ES-I3 (cell line): Measurements from ENCODE around the gene ADGRE2.
A peak's percentile ranks its signal among the peaks of the same experiment; 100 is the strongest.
"Not testable (repeated sequence)": the region's sequence is repeated elsewhere in the genome, so short reads cannot be mapped to it uniquely, and the experiment has no call there.

Experiments
- H3K36me3 ChIP-seq: 2 replicates; pipeline ENCODE4 v1.6.1; 2013; ENCODE audit warnings: mild to moderate bottlenecking, low read length, control low read depth, moderate library complexity; ENCODE audit not compliant: insufficient read depth
- H3K4me1 ChIP-seq: 2 replicates; pipeline ENCODE4 v1.6.1; 2013; ENCODE audit warnings: mild to moderate bottlenecking, control low read depth, low read length; ENCODE audit not compliant: insufficient read depth
- H3K9ac ChIP-seq: 2 replicates; pipeline ENCODE4 v1.6.1; 2013; ENCODE audit warnings: low read depth, mild to moderate bottlenecking, low read length, moderate library complexity
- H3K9me3 ChIP-seq: 2 replicates; pipeline ENCODE4 v1.6.1; 2013; ENCODE audit warnings: mild to moderate bottlenecking, low read length, moderate library complexity; ENCODE audit not compliant: control insufficient read depth, insufficient read depth

The ADGRE2 gene

DNA sequence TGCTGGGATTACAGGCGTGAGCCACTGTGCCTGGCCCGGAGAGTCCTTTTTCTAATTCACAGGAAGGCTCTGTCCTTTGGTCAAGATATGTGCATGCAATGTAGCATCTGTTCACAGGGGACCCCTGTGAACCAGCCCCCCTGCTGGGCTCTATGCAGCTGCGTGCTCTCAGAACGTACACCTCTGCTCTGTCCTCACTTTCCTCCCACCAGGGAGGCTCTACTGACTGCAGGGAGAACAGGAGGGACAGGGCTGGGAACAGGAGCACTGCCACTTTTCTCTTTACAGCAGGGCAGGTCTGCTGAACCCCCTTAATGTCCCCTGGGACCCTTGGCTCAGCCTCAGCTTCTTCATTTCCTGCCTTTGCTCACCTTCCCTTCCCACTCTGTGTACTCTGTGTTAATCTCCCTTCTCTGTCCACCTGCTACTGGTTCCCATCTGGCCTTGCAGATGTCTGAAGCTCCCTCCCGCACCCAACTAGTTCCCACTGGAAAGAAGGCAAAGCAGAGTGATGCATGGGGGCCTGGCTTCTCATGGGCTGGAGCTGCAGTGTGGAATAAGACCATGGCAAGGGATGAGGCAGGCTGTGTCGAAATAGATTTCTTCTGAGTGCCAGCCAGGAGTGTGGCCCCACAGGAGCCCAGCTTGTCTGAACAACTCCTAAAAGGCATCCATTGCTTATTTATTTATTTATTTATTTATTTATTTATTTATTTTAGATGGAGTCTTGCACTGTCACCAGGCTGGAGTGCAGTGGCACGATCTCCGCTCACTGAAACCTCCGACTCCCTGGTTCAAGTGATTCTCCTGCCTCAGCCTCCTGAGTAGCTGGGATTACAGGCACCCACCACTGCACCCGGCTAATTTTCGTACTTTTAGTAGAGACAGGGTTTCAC is 7.2 kb downstream of the ADGRE2 start:
- Histone ChIP-seq H3K9me3 (no peaks in the 10 kb centered on the region), H3K36me3 (no peaks in the 10 kb centered on the region; the same call in 1 of the 2 replicates), H3K4me1 (no peaks in the 10 kb centered on the region), H3K9ac (no peak overlapping the region)

DNA sequence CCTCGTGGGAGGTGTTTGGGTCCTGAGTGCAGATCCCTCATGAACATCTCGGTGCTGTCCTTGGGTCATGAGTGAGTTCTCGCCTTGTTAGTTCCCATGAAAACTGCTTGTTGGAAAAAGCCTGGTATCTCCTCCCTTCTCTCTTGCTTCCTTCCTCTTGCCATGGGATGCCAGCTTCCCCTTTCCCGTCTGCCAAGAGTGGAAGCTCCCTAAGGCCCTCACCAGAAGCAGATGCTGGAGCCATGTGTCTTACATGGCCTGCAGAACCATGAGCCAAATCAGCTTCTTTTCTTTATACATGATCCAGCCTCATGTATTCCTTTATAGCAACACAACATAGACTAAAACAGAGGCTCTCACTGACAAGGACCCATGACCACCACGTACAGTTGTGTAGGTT is 8.2 kb downstream of the ADGRE2 start:
- H3K4me1 ChIP-seq, result no peaks in the 10 kb centered on the region
- no peaks in the 10 kb centered on the region for H3K9me3 ChIP-seq
- H3K9ac ChIP-seq, result no peak overlapping the region
- no peaks in the 10 kb centered on the region; the same call in 1 of the 2 replicates for H3K36me3 ChIP-seq

DNA sequence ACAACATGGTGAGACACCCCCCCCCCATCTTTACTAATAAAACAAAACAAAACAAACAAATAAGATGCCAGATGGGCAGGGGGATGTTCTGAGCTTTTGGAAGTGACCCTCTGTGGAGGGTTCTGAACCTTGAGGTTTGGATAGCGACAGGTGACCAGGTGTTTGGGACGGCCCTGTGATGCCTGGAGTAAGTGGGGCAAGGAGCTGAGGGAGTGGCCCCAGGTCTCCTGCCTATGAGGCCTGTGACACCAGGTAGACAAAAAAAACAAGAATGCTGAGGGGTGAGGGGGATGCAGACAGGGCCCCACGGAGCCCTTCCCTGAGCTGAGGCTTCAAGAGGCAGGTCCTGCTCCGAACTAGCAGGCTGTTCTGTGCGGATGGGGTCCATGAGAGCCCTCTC is 9.2 kb downstream of the ADGRE2 start:
- H3K4me1 ChIP-seq, result no peaks in the 10 kb centered on the region
- no peak overlapping the region for H3K9ac ChIP-seq
- H3K9me3 ChIP-seq, result no peaks in the 10 kb centered on the region
- H3K36me3 ChIP-seq, result no peaks in the 10 kb centered on the region; the same call in 1 of the 2 replicates

DNA sequence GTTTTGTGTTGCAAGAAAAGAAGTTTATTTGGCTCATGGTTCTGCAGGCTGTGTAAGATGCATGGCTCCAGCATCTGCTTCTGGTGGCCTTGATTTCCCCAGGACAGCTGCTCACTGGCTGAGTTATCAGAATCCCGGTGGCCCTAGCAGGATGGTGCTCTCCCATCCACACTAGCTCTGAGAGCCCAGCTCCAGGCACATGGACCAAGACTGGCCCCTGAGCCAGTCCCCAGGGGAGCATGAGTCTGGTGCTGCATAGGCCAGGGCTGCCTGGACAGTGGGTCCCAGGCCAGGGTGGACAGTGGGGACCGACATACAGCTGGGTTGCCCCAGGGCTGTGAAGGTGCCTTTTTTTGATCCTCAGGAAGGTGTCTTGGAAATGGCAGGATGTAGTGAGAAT is 10.4 kb downstream of the ADGRE2 start:
- Histone ChIP-seq H3K36me3 (no peaks in the 10 kb centered on the region; the same call in 1 of the 2 replicates), H3K9ac (no peak overlapping the region), H3K9me3 (no peaks in the 10 kb centered on the region), H3K4me1 (no peaks in the 10 kb centered on the region)

DNA sequence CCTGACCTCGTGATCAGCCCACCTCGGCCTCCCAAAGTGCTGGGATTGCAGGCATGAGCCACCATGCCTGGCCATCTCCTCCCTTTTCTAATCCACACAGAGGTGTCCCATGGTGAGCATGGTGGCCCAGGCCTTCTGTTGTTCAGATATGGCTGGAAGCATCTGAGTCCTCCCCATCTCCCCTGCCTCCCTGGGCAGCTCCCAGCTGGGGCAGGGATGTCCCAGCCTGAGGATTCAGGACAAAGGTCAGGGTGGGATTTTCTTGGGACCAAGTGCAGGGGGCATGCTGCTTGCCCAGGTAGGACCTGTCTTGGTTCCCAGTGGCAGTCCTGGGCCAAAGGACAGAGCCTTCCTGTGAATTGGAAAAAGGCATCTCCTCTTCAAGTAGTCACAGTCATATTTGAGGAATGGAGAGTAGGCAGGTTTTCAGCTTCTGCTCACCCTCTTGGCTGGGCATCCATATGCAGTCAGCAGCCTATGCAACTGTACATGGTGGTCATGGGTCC is 10.8 kb downstream of the ADGRE2 start:
- Histone ChIP-seq H3K9ac (no peak overlapping the region), H3K36me3 (no peaks in the 10 kb centered on the region; the same call in 1 of the 2 replicates), H3K9me3 (no peaks in the 10 kb centered on the region), H3K4me1 (no peaks in the 10 kb centered on the region)

DNA sequence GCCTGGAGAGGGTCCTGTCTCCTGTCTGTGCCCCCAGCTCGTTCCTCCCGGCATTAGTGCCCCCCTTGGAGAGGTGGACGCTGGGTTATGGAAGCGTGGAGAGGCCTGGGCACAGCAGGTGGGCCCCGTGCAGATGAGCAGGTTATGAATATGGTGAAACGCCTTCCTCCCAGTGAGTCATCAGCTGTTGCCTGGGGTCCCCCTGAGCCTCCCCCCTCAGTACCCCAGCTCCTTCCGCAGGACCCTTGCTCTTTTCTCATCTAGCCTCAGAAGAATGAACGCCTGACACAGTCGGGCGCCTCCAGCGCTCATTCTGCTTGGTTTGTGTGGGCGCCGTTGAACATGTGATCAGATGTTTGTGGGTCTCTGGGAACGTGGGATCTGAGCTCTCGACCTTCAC is 12.5 kb downstream of the ADGRE2 start:
- H3K9me3 ChIP-seq, H3K9ac ChIP-seq, H3K4me1 ChIP-seq, H3K36me3 ChIP-seq: not testable (repeated sequence)

DNA sequence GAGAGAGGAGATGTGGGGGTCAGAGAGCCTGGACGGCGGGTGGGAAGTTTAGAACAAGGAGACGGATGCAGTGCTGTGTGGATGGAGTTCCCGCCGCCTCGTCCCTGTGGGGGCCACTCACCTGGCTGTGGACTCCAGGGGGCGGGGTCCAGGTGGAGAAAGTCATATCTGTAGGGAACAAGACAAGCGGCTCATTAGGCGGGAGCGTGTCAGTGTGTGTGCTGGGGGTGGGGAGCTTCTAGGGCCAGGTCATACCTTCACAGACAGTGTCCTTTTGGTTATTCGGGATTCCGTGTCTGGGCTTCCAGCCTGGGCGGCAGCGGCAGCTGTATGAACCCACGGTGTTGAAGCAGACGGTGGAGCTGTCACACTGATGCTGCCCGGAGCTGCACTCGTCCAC is 13.0 kb downstream of the ADGRE2 start:
- not testable (repeated sequence) for H3K36me3 ChIP-seq, H3K4me1 ChIP-seq, H3K9ac ChIP-seq, H3K9me3 ChIP-seq

DNA sequence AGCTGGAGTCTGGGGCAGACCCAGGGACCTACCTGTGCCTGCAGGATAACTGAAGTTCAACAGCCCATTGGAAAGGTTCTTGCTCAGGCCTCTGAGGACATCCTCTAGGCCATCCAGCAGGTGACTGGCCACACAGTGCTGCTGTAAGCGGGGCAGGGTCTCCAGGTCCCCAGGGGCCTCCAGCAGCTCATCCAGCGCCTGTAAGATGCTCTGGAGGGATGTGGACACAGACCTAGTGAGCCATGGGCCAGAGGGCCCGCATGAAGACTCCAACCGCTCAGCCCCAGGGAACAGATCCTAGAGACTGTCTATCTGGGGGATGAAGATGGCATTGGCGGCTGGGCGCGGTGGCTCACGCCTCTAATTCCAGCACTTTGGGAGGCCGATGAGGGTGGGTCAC is 14.0 kb downstream of the ADGRE2 start:
- Histone ChIP-seq H3K9me3 (no peaks in the 10 kb centered on the region), H3K36me3 (no peaks in the 10 kb centered on the region), H3K4me1 (no peaks in the 10 kb centered on the region), H3K9ac (no peak overlapping the region)

DNA sequence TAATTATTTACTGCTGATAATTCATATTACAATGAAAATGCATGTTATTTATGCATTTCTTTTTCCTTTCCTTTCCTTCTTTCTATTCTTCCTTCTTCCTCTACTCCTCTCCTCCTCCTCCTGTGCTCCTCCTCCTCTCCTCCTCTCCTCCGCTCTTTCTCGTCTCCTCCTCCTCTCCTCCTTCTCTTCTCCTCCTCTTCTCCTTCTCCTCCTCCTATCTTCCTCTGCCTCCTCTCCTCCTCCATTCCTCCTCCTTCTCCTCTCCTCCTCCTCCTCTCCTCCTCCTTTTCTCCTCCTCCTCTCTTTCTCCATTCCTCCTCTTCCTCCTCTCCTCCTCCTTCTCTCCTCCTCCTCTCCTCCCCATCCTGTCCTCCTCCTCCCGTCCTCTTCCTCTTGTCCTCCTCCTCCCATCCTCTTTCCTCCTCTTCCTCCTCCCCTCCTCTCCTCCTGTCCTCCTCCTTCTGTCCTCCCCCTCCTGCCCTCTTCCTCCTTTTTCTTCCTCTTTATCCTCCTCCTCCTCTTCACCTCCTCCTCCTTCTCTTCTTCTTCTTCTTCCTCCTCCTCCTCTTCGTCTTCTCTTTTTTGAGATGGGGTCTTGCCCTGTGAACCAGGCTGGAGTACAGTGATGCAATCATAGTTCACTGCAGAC is 14.7 kb downstream of the ADGRE2 start:
- Histone ChIP-seq H3K36me3 (no peaks in the 10 kb centered on the region), H3K4me1 (no peaks in the 10 kb centered on the region), H3K9ac (no peak overlapping the region), H3K9me3 (no peaks in the 10 kb centered on the region)

DNA sequence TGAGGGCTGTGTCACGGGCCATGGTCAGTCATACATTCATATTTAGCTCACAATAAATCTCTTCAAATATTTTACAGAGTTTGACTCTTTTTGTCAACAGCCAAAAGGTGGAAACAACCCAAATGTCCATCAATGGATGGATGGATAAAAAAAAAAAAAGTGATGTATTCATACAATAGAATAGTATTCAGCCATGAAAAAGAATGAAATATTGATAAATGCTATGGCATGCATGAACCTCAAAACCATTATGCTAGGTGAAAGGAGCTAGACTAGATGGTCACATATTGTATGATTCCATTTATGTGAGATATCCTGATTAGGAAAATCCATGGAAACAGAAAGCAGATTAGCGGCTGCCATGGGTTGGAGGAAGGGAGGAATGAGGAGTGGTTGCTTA is 16.2 kb downstream of the ADGRE2 start:
- no peaks in the 10 kb centered on the region for H3K9me3 ChIP-seq
- no peak overlapping the region for H3K9ac ChIP-seq
- H3K36me3 ChIP-seq, result no peaks in the 10 kb centered on the region
- H3K4me1 ChIP-seq, result no peaks in the 10 kb centered on the region

DNA sequence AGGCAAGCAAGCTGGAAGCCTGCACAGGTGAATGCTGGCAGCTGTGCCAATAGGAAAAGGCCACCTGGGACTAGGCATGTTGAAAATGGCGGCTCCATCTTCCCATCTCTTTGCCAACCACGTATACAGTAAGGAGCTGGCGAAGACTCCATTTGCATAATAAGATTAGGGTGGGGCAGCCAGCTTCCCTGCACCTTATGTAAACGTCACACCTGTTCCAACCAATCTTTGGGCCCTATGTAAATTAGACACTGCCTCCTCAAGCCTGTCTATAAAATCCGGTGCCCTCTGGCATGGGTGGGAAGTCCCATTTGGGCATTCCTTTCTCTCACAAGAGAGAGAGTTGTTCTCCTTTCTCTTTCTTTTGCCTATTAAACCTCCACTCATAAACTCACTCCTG is 16.8 kb downstream of the ADGRE2 start:
- no peaks in the 10 kb centered on the region for H3K9me3 ChIP-seq
- no peak overlapping the region for H3K9ac ChIP-seq
- H3K4me1 ChIP-seq, result no peaks in the 10 kb centered on the region
- no peaks in the 10 kb centered on the region for H3K36me3 ChIP-seq

DNA sequence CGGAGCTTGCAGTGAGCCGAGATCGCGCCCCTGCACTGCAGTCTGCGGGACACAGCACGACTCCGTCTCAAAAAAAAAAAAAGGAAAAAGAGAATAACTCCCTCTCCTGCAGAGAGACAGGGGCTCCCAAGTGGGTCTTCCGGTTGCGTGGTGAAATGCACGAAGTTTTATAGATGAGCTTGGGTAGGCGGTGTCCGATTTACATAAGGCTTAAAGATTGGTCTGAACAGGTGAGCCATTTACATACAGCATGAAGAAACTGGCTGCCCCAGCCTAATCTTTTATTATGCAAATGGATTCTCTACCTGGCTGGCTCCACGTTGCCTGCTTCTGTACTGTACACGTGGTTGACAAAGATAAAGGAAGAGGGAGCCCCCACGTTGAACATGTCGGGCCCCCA is 19.5 kb downstream of the ADGRE2 start:
- Histone ChIP-seq H3K36me3 (no peaks in the 10 kb centered on the region), H3K4me1 (no peaks in the 10 kb centered on the region), H3K9ac (peak overlapping the region; percentile 70), H3K9me3 (no peaks in the 10 kb centered on the region)

DNA sequence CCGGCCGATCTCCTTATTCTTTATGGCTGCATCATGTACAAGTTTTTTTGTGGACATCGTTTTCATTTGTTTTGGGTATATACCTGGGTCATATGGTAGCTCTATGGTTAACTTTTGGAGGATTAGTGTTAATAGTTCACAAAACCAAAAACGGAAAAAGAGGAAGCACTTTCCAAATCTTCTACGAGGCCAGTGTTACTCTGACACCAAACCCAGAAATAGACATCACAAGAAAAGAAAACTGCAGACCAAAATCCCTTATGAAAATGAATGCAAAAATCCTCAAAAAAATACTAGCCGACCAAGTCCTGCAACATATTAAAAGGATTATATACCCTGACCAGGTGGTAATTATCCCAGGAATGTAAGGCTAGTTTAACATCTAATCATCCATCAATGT is 29.8 kb downstream of the ADGRE2 start:
- H3K9me3 ChIP-seq, result no peaks in the 10 kb centered on the region
- no peaks in the 10 kb centered on the region for H3K36me3 ChIP-seq
- no peaks in the 10 kb centered on the region for H3K4me1 ChIP-seq
- H3K9ac ChIP-seq, result no peak overlapping the region

DNA sequence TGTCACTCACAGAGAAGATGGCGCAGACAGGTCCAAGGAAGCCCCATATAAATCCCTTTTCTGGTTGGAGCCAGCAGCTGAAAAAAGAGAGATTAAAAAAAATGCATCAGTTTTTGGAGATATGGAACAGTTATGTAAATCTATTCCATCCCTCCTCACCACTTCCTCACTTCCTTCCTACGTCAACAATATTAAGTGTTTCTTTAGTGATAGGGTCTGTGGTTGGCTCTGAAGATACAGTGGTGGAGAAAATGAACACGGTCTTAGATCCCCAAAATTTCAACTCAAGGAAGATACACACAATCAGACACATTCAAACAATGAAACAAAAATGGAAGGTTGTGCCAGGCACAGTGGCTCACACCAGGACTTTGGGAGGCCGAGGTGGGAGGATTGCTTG is 31.5 kb downstream of the ADGRE2 start:
- Histone ChIP-seq H3K4me1 (no peaks in the 10 kb centered on the region), H3K9ac (no peak overlapping the region), H3K36me3 (no peaks in the 10 kb centered on the region; the same call in 1 of the 2 replicates), H3K9me3 (peaks cover 2% of the 10 kb centered on the region; the same call in 1 of the 2 replicates)

DNA sequence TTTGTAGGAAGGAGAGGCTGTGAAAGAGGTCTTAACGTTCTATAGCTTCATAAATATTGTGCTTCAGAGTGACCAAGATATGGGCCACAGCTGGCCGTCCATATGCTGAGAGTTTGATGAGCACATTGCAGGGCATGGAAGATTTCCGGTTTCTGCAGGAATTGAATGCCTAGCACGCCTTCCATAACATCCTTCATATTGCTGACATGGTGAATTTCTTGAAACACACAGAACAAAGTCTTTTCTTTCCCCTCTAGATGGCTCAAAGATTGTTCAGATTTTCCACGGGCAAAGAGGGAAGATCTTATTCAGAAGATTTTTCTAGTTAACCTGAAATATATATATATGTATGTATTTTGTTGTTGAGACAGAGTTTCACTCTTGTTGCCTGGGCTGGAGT is 42.4 kb downstream of the ADGRE2 start:
- no peaks in the 10 kb centered on the region for H3K36me3 ChIP-seq
- no peaks in the 10 kb centered on the region for H3K4me1 ChIP-seq
- H3K9ac ChIP-seq, result no peak overlapping the region
- no peaks in the 10 kb centered on the region; the same call in 1 of the 2 replicates for H3K9me3 ChIP-seq
